ENCODE measurements around the gene SMARCAL1. TPM values are rescaled to one million over a fixed set of nuclear protein-coding genes. Genes with fewer than 3 reads are reported as not detected.

Gene SMARCAL1
- total and polyA plus RNA-seq, 2 of the 13 experiments (the other 11 are each of a cell fraction or from before 2014, with no cell fraction given), result 12.7 to 21.3 TPM

GRCh38 chr2:216404010-216404618 lies 8.2 kb upstream of the SMARCAL1 start:
- Histone ChIP-seq H3K4me1 (ENCODE audit: insufficient read depth, low read length) (peaks cover 8% of the 10 kb centered on the region), H3K79me2 (ENCODE audit: insufficient read depth, low read length) (no peaks in the 10 kb centered on the region), H3K36me3 (replicated peaks in 1 of 2; ENCODE audit: control insufficient read depth in 1 of 2, insufficient read depth in 2 of 2, low read length in 2 of 2) (no peaks in the 10 kb centered on the region), H3K9ac (ENCODE audit: insufficient read depth, low read depth, low read length) (no peak overlapping the region), H3K9me3 (ENCODE audit: low read length) (no peaks in the 10 kb centered on the region), H4K20me1 (ENCODE audit: insufficient read depth, low read length) (no peaks in the 10 kb centered on the region), H3K4me2 (ENCODE audit: low read depth, low read length) (no peak overlapping the region), H3K4me3 (replicated peaks in 1 of 3; ENCODE audit: insufficient read depth in 1 of 3, low read depth in 2 of 3, low read length in 3 of 3) (no peak overlapping the region), H3K27me3 (ENCODE audit: control insufficient read depth in 1 of 2, insufficient read depth in 2 of 2, low read length in 2 of 2) (peaks cover 10 to 38% of the 10 kb centered on the region in 2 experiments; a peak in 4 of 5 replicates), H2AFZ (ENCODE audit: low read length) (no peak overlapping the region), H3K27ac (ENCODE audit: extremely low read length, insufficient read depth, low read length) (no peak overlapping the region)
- ChIA-PET CTCF (ENCODE audit: low intra/inter-chr PET ratio, low total read pairs) (interaction anchor here (0.8 kb wide), 1 partner anchor 181 kb away, joined by 4 read pairs; no protein-coding TSS in a partner anchor), POLR2A (no interaction called here)
- ATAC-seq (peak; percentile 79), DNase-seq (ENCODE audit: low spot score) (peak; percentile 54), FAIRE-seq (peak; percentile 64)
- 14% methylated on average over 5 of the region's 5 CpGs for WGBS (ENCODE audit: low lambda C conversion rate)
- TF ChIP-seq MZF1 (CRISPR knock-in tag; IDR thresholded peaks at IDR 0.05; ENCODE audit: borderline replicate concordance), result no peak
- 0 out of 2 replicates have a peak, but pooled peaks have one; percentile 26 for TF ChIP-seq NCOR1 (IDR thresholded peaks at IDR 0.05; ENCODE audit: borderline replicate concordance, low read length)
- peak; percentile 27; the same call in 1 of the 2 replicates for TF ChIP-seq HNF4A (CRISPR knock-in tag; IDR thresholded peaks at IDR 0.05)
- peak; percentile 69 for TF ChIP-seq CTCF (CRISPR knock-in tag; IDR thresholded peaks at IDR 0.05)
- TF ChIP-seq ARID3A (IDR thresholded peaks at IDR 0.05; ENCODE audit: low read depth, low read length), result peak; percentile 57; the same call in 1 of the 2 replicates
- peak; percentile 50 for TF ChIP-seq STAG1 (CRISPR knock-in tag; IDR thresholded peaks at IDR 0.05)
- 0 out of 2 replicates have a peak, but pooled peaks have one; percentile 25 for TF ChIP-seq HNF4G (IDR thresholded peaks at IDR 0.05; ENCODE audit: borderline replicate concordance, low read depth, low read length)
- no peak for TF ChIP-seq HNF4G (CRISPR knock-in tag; IDR thresholded peaks at IDR 0.05; ENCODE audit: borderline replicate concordance, low read depth)
- TF ChIP-seq SMC3 (IDR thresholded peaks at IDR 0.05; ENCODE audit: low read length), result peak; percentile 59
- TF ChIP-seq EP300 (IDR thresholded peaks at IDR 0.05; ENCODE audit: low read depth in 2 of 2, low read length in 2 of 2), result no peak
- TF ChIP-seq EP300 (CRISPR knock-in tag; IDR thresholded peaks at IDR 0.05; ENCODE audit: borderline replicate concordance), result no peak
- no peak for TF ChIP-seq ZNF44 (CRISPR knock-in tag; IDR thresholded peaks at IDR 0.05)
- no peak for TF ChIP-seq PREB (CRISPR knock-in tag; IDR thresholded peaks at IDR 0.05)
- TF ChIP-seq ZNF687 (CRISPR knock-in tag; IDR thresholded peaks at IDR 0.05), result no peak
- no TSS peak for BruUV-seq (replicated peaks)
- intact Hi-C loops (cut with micrococcal nuclease; ENCODE audit: unreplicated experiment), result loop anchor here (1.0 to 5.0 kb wide), 3 partner anchors 76 to 292 kb away; no protein-coding TSS in a partner anchor
- in situ Hi-C loops (cut with HindIII; ENCODE audit: extremely low pct_ligation_motif_present, low pct_unique_long_range_greater_than_20kb), result no loop called here
